ENCODE data around the gene CCND3. TPM values are rescaled to one million over a fixed set of nuclear protein-coding genes. Genes with fewer than 3 reads are reported as not detected.

Gene CCND3
- total RNA-seq: 37.2 to 42.0 TPM (median 39.5 TPM) in 3 replicates

- Mint-ChIP-seq H3K4me1 (peaks cover 43% of the 10 kb centered on the region), H3K27me3 (ENCODE audit: low read depth) (no peaks in the 10 kb centered on the region), H3K27ac (peak within 1 kb of the TSS; percentile 94), H3K4me3 (peak within 1 kb of the TSS; percentile 83), H3K9me3 (no peaks in the 10 kb centered on the region), H3K36me3 (peaks cover 2% of the 10 kb centered on the region)
- no peak for TF ChIP-seq CTCF (IDR thresholded peaks at IDR 0.05; ENCODE audit: unreplicated experiment)
- DNase-seq (ENCODE audit: low spot score in 2 of 2, unreplicated experiment in 2 of 2): peak; percentile 87 to 90
These were observed at the start of gene CCND3 for GRCh38 chr6:41941280-41942066. TSS of gene CCND3 (minus strand) at chr6:41941808. CDS start at chr6:41941649, 159 bp downstream.

GRCh38 chr6:41986339-41986738, 44.7 kb upstream of the CCND3 start:
- no peaks in the 10 kb centered on the region for H3K4me1 Mint-ChIP-seq
- no peak overlapping the region for H3K4me3 Mint-ChIP-seq
- TF ChIP-seq CTCF (IDR thresholded peaks at IDR 0.05; ENCODE audit: unreplicated experiment): no peak
- H3K27ac Mint-ChIP-seq: no peak overlapping the region
- peaks cover 21% of the 10 kb centered on the region for H3K9me3 Mint-ChIP-seq
- no peaks in the 10 kb centered on the region for H3K27me3 Mint-ChIP-seq (ENCODE audit: low read depth)
- H3K36me3 Mint-ChIP-seq: peaks cover 3% of the 10 kb centered on the region
- no peak for DNase-seq (ENCODE audit: low spot score in 2 of 2, unreplicated experiment in 2 of 2)

- H3K27ac Mint-ChIP-seq: no peak overlapping the region
- no peaks in the 10 kb centered on the region for H3K27me3 Mint-ChIP-seq (ENCODE audit: low read depth)
- H3K9me3 Mint-ChIP-seq: peaks cover 18% of the 10 kb centered on the region
- H3K4me3 Mint-ChIP-seq: no peak overlapping the region
- H3K4me1 Mint-ChIP-seq: no peaks in the 10 kb centered on the region
- H3K36me3 Mint-ChIP-seq: peaks cover 4% of the 10 kb centered on the region
- DNase-seq (ENCODE audit: low spot score in 2 of 2, unreplicated experiment in 2 of 2): no peak
- no peak for TF ChIP-seq CTCF (IDR thresholded peaks at IDR 0.05; ENCODE audit: unreplicated experiment)
These were observed 43.0 kb upstream of the CCND3 start for GRCh38 chr6:41984623-41985022.

- no peak for DNase-seq (ENCODE audit: low spot score in 2 of 2, unreplicated experiment in 2 of 2)
- peaks cover 4% of the 10 kb centered on the region for H3K9me3 Mint-ChIP-seq
These were observed 35.3 kb upstream of the CCND3 start for GRCh38 chr6:41976794-41977484.

GRCh38 chr6:41975276-41975675, 33.7 kb upstream of the CCND3 start:
- TF ChIP-seq CTCF (IDR thresholded peaks at IDR 0.05; ENCODE audit: unreplicated experiment): no peak
- Mint-ChIP-seq H3K9me3 (no peaks in the 10 kb centered on the region), H3K27ac (no peak overlapping the region), H3K4me1 (no peaks in the 10 kb centered on the region), H3K4me3 (no peak overlapping the region), H3K36me3 (no peaks in the 10 kb centered on the region), H3K27me3 (ENCODE audit: low read depth) (no peaks in the 10 kb centered on the region)
- DNase-seq (ENCODE audit: low spot score in 2 of 2, unreplicated experiment in 2 of 2): no peak

More at GRCh38 chr6:41976794-41977484, 35.3 kb upstream of the CCND3 start:
- H3K27ac Mint-ChIP-seq: no peak overlapping the region
- H3K4me3 Mint-ChIP-seq: no peak overlapping the region
- no peak for TF ChIP-seq CTCF (IDR thresholded peaks at IDR 0.05; ENCODE audit: unreplicated experiment)
- no peaks in the 10 kb centered on the region for H3K4me1 Mint-ChIP-seq
- no peaks in the 10 kb centered on the region for H3K27me3 Mint-ChIP-seq (ENCODE audit: low read depth)
- H3K36me3 Mint-ChIP-seq: peaks cover 3% of the 10 kb centered on the region
